Skin of body (tissue), 2 donors: ENCODE measurements around the gene CCDC47. TPM values are rescaled to one million over a fixed set of nuclear protein-coding genes. Genes with fewer than 3 reads are reported as not detected.
A peak's percentile ranks its signal among the peaks of the same experiment; 100 is the strongest.
"Not testable (repeated sequence)": the region's sequence is repeated elsewhere in the genome, so short reads cannot be mapped to it uniquely, and the experiment has no call there.

ENCODE experiments used
- DNase-seq: peaks from one replicate; lab custom pipeline; 2025; lab: John Stamatoyannopoulos, UW
- total RNA-seq: library from RNA; depleted of rRNA; stranded (reverse); fragments of >200 nt; gene quantifications from one replicate; pipeline ENCODE4 v1.2.3, GENCODE V29; 2014

The CCDC47 gene
- total RNA-seq = 67.2 TPM

GRCh38 chr17:63773272-63774140 lies at the start of gene CCDC47:
CCDC47 (minus strand) TSS chr17:63773597; CDS start chr17:63766175, 7,422 bp downstream.
- DNase-seq = peak; percentile 99

- DNase-seq = no peak
Measured at GRCh38 chr17:63822537-63822936, 49.1 kb upstream of the CCDC47 start.

GRCh38 chr17:63821804-63822203 lies 48.4 kb upstream of the CCDC47 start:
- no peak for DNase-seq

GRCh38 chr17:63820963-63821561 lies 47.7 kb upstream of the CCDC47 start:
- DNase-seq = no peak

- no peak for DNase-seq
Measured at GRCh38 chr17:63819585-63820537, 46.5 kb upstream of the CCDC47 start.

GRCh38 chr17:63819131-63819530 lies 45.7 kb upstream of the CCDC47 start:
- DNase-seq = no peak

GRCh38 chr17:63817736-63818385 lies 44.5 kb upstream of the CCDC47 start:
- DNase-seq = no peak

- no peak for DNase-seq
Measured at GRCh38 chr17:63816669-63817068, 43.3 kb upstream of the CCDC47 start.

GRCh38 chr17:63816123-63816522 lies 42.7 kb upstream of the CCDC47 start:
- no peak for DNase-seq

GRCh38 chr17:63809970-63810369 lies 36.6 kb upstream of the CCDC47 start:
- no peak for DNase-seq

GRCh38 chr17:63805591-63805990 lies 32.2 kb upstream of the CCDC47 start:
- DNase-seq = no peak

- DNase-seq = no peak
Measured at GRCh38 chr17:63804328-63804727, 30.9 kb upstream of the CCDC47 start.

- DNase-seq = no peak
Measured at GRCh38 chr17:63800783-63801182, 27.4 kb upstream of the CCDC47 start.

GRCh38 chr17:63798572-63799106 lies 25.2 kb upstream of the CCDC47 start:
- DNase-seq = no peak

- not testable (repeated sequence) for DNase-seq
Measured at GRCh38 chr17:63796375-63796774, 23.0 kb upstream of the CCDC47 start.

- no peak for DNase-seq
Measured at GRCh38 chr17:63792055-63792729, 18.8 kb upstream of the CCDC47 start.

GRCh38 chr17:63790057-63790456 lies 16.7 kb upstream of the CCDC47 start:
- DNase-seq = no peak

GRCh38 chr17:63786971-63787711 lies 13.7 kb upstream of the CCDC47 start:
- no peak for DNase-seq

- DNase-seq = no peak
Measured at GRCh38 chr17:63786117-63786516, 12.7 kb upstream of the CCDC47 start.

GRCh38 chr17:63785556-63785955 lies 12.2 kb upstream of the CCDC47 start:
- no peak for DNase-seq
